Tibial nerve (tissue), 3 donors: ENCODE measurements around the gene PTGER4.

Source experiments
- POLR2A ChIP-seq, 2 donors: fragments of 450-650 bp; IDR thresholded peaks; one replicate each; pipeline ENCODE4 v1.6.1; 2017; ENCODE audit warnings: antibody characterized with exemption in 2 of 2, mild to moderate bottlenecking in 2 of 2, moderate library complexity in 2 of 2
- TF ChIP-seq, protein P1 (sequence below), 5 experiments: fragments of 200-600 bp in 3 of 5; fragments of 450-650 bp in 2 of 5; sonication (generic) in 3 of 5; IDR thresholded peaks; one replicate each; pipeline ENCODE4 v1.5.1; 2016 to 2019; ENCODE audit warnings: antibody characterized with exemption in 5 of 5, mild to moderate bottlenecking in 3 of 5, moderate library complexity in 2 of 5

GRCh38 chr5:40631236-40631635 lies 48.5 kb upstream of the PTGER4 start:
- TF ChIP-seq, protein P1, sequence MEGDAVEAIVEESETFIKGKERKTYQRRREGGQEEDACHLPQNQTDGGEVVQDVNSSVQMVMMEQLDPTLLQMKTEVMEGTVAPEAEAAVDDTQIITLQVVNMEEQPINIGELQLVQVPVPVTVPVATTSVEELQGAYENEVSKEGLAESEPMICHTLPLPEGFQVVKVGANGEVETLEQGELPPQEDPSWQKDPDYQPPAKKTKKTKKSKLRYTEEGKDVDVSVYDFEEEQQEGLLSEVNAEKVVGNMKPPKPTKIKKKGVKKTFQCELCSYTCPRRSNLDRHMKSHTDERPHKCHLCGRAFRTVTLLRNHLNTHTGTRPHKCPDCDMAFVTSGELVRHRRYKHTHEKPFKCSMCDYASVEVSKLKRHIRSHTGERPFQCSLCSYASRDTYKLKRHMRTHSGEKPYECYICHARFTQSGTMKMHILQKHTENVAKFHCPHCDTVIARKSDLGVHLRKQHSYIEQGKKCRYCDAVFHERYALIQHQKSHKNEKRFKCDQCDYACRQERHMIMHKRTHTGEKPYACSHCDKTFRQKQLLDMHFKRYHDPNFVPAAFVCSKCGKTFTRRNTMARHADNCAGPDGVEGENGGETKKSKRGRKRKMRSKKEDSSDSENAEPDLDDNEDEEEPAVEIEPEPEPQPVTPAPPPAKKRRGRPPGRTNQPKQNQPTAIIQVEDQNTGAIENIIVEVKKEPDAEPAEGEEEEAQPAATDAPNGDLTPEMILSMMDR (IDR thresholded peaks at IDR 0.05), result no peak
- no peak for TF ChIP-seq POLR2A (IDR thresholded peaks at IDR 0.05)
